HG03575 (cell line): ENCODE results near the gene NAA16.

Experiments
- ATAC-seq: cut with Tn5 transposase; IDR thresholded peaks from one replicate; pipeline ENCODE4 v1.9.1; 2021; ENCODE audit not compliant: unreplicated experiment, insufficient number of reproducible peaks, low FRiP score; ENCODE audit errors: extremely low read depth

Gene NAA16

GRCh38 chr13:41299316-41300094 is 11.6 kb upstream of the NAA16 start:
- no peak for ATAC-seq

- no peak for ATAC-seq
These were observed 8.3 kb upstream of the NAA16 start for GRCh38 chr13:41302743-41303142.

- no peak for ATAC-seq
These were observed 6.5 kb upstream of the NAA16 start for GRCh38 chr13:41304551-41304950.

GRCh38 chr13:41306271-41307145 is 4.6 kb upstream of the NAA16 start:
- no peak for ATAC-seq

GRCh38 chr13:41307884-41308640 is 3.0 kb upstream of the NAA16 start:
- ATAC-seq, result no peak

GRCh38 chr13:41311406-41312175 is 524 bp downstream of the NAA16 start:
- ATAC-seq, result no peak

- no peak for ATAC-seq
These were observed 1.1 kb downstream of the NAA16 start for GRCh38 chr13:41312176-41312500.

- no peak for ATAC-seq
These were observed 2.0 kb downstream of the NAA16 start for GRCh38 chr13:41313117-41313516.

GRCh38 chr13:41313659-41314197 is 2.7 kb downstream of the NAA16 start:
- ATAC-seq, result no peak

GRCh38 chr13:41315443-41316047 is 4.5 kb downstream of the NAA16 start:
- ATAC-seq, result no peak

GRCh38 chr13:41317243-41317642 is 6.2 kb downstream of the NAA16 start:
- ATAC-seq, result no peak

GRCh38 chr13:41325752-41326151 is 14.7 kb downstream of the NAA16 start:
- ATAC-seq, result no peak

- ATAC-seq, result no peak
These were observed 15.6 kb downstream of the NAA16 start for GRCh38 chr13:41326661-41327060.

GRCh38 chr13:41327994-41328790 is 17.1 kb downstream of the NAA16 start:
- ATAC-seq, result no peak

GRCh38 chr13:41332829-41333228 is 21.8 kb downstream of the NAA16 start:
- ATAC-seq, result no peak

GRCh38 chr13:41334810-41335209 is 23.7 kb downstream of the NAA16 start:
- no peak for ATAC-seq

- no peak for ATAC-seq
These were observed 33.3 kb downstream of the NAA16 start for GRCh38 chr13:41344358-41344757.
